Measurements from ENCODE around the gene APBA2. TPM values are rescaled to one million over a fixed set of nuclear protein-coding genes. Genes with fewer than 3 reads are reported as not detected.
"Not testable (repeated sequence)": the region's sequence is repeated elsewhere in the genome, so short reads cannot be mapped to it uniquely, and the experiment has no call there.

APBA2 gene
- total RNA-seq, 4 donors from 2014 or later, result 1.6 to 8.2 (median 2.5) TPM

DNA sequence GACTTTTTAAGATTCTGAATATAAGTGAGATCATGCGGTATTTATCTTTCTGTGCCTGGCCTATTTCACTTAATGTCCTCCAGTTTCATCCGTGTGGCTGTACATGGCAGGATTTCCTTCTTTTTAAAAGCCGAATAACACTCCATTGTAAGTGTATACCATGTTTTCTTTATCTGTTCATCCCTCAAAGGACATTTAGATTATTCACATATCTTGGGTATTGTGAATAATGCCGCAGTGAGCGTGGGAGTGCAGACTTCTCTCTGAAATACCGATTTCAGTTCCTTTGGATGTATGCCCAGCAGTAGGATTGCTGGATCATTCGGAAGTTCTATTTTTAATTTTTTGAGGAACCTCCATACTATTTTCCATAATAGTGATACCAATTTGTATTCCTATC lies 136.1 kb downstream of the APBA2 start:
- 71 to 87% methylated on average over 6 to 7 of the region's 7 CpGs for WGBS, 2 donors (ENCODE audit: low coverage in 1 of 2)
- no peak for DNase-seq
- TF ChIP-seq POLR2AphosphoS5 (IDR thresholded peaks at IDR 0.05), result no peak
- no peak for TF ChIP-seq EP300 (IDR thresholded peaks at IDR 0.05; ENCODE audit: low read depth)
- TF ChIP-seq, protein P1, sequence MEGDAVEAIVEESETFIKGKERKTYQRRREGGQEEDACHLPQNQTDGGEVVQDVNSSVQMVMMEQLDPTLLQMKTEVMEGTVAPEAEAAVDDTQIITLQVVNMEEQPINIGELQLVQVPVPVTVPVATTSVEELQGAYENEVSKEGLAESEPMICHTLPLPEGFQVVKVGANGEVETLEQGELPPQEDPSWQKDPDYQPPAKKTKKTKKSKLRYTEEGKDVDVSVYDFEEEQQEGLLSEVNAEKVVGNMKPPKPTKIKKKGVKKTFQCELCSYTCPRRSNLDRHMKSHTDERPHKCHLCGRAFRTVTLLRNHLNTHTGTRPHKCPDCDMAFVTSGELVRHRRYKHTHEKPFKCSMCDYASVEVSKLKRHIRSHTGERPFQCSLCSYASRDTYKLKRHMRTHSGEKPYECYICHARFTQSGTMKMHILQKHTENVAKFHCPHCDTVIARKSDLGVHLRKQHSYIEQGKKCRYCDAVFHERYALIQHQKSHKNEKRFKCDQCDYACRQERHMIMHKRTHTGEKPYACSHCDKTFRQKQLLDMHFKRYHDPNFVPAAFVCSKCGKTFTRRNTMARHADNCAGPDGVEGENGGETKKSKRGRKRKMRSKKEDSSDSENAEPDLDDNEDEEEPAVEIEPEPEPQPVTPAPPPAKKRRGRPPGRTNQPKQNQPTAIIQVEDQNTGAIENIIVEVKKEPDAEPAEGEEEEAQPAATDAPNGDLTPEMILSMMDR (IDR thresholded peaks at IDR 0.05), result no peak
- TF ChIP-seq POLR2A (IDR thresholded peaks at IDR 0.05), result no peak

GRCh38 chr15:29024662-29025061 lies 138.9 kb downstream of the APBA2 start:
- TF ChIP-seq POLR2A (IDR thresholded peaks at IDR 0.05) (no peak), EP300 (IDR thresholded peaks at IDR 0.05; ENCODE audit: low read depth) (no peak), POLR2AphosphoS5 (IDR thresholded peaks at IDR 0.05) (no peak)
- TF ChIP-seq, protein P1 (IDR thresholded peaks at IDR 0.05), result no peak
- in situ Hi-C loops (cut with MboI; ENCODE audit: low pct_ligation_motif_present in 1 of 4, low pct_unique_long_range_greater_than_20kb in 1 of 4, low sequenced_read_pairs in 3 of 4) (no loop called here), intact Hi-C loops (cut with DNase I; ENCODE audit: low total_unique reads) (no loop called here)
- Histone ChIP-seq H3K27ac (no peak overlapping the region), H3K4me1 (no peaks in the 10 kb centered on the region), H3K36me3 (no peaks in the 10 kb centered on the region), H3K27me3 (no peaks in the 10 kb centered on the region), H3K9me3 (no peaks in the 10 kb centered on the region), H3K4me3 (no peak overlapping the region)
- WGBS, 2 donors (ENCODE audit: low coverage in 1 of 2), result 53 to 56% methylated on average over 3 to 5 of the region's 5 CpGs
- no peak for DNase-seq

More for the DNA sequence above, 136.1 kb downstream of the APBA2 start:
- in situ Hi-C loops (cut with MboI; ENCODE audit: low pct_ligation_motif_present in 1 of 4, low pct_unique_long_range_greater_than_20kb in 1 of 4, low sequenced_read_pairs in 3 of 4) (no loop called here), intact Hi-C loops (cut with DNase I; ENCODE audit: low total_unique reads) (no loop called here)
- no peak overlapping the region for H3K4me3 ChIP-seq
- no peak overlapping the region for H3K27ac ChIP-seq
- H3K9me3 ChIP-seq, result no peaks in the 10 kb centered on the region
- no peaks in the 10 kb centered on the region for H3K36me3 ChIP-seq
- no peaks in the 10 kb centered on the region for H3K27me3 ChIP-seq
- H3K4me1 ChIP-seq, result no peaks in the 10 kb centered on the region

DNA sequence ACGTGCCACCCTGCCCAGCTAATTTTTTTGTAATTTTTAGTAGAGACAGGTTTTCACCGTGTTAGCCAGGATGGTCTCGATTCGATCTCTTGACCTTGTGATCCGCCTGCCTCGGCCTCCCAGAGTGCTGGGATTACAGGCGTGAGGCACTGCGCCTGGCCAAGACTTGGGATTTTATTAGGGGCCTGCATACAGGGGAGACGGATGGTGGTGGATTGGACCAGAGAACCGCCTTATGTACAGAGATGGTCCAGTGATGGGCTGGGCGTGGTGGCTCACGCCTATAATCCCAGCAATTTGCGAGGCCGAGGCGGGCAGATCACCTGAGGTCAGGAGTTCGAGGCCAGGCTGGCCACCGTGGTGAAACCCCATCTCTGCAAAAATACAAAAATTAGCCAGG lies 139.6 kb downstream of the APBA2 start:
- WGBS, 2 donors (ENCODE audit: low coverage in 1 of 2), result 83 to 90% methylated on average over 1 to 17 of the region's 17 CpGs
- H3K27ac ChIP-seq; H3K4me1 ChIP-seq; H3K9me3 ChIP-seq; H3K4me3 ChIP-seq; intact Hi-C loops (cut with DNase I; ENCODE audit: low total_unique reads); in situ Hi-C loops (cut with MboI; ENCODE audit: low pct_ligation_motif_present in 1 of 4, low pct_unique_long_range_greater_than_20kb in 1 of 4, low sequenced_read_pairs in 3 of 4); H3K27me3 ChIP-seq; DNase-seq; H3K36me3 ChIP-seq: not testable (repeated sequence)

DNA sequence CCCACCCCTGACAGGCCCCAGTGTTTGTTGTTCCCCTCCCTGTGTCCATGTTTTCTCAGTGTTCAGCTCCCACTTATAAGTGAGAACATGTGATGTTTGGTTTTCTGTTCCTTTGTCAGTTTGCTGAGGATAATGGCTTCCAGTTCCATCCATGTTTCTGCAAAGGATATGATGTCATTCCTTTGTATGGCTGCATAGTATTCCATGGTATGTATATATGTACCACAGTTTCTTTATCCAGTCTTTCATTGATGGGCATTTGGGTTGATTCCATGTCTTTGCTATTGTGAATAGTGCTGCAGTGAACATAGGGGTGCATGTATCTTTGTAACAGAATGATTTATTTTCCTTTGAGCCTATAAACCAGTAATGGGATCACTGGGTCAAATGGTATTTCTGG lies 142.4 kb downstream of the APBA2 start:
- H3K27me3 ChIP-seq; H3K36me3 ChIP-seq; in situ Hi-C loops (cut with MboI; ENCODE audit: low pct_ligation_motif_present in 1 of 4, low pct_unique_long_range_greater_than_20kb in 1 of 4, low sequenced_read_pairs in 3 of 4); DNase-seq; H3K4me3 ChIP-seq; H3K27ac ChIP-seq; intact Hi-C loops (cut with DNase I; ENCODE audit: low total_unique reads); H3K4me1 ChIP-seq; H3K9me3 ChIP-seq: not testable (repeated sequence)

DNA sequence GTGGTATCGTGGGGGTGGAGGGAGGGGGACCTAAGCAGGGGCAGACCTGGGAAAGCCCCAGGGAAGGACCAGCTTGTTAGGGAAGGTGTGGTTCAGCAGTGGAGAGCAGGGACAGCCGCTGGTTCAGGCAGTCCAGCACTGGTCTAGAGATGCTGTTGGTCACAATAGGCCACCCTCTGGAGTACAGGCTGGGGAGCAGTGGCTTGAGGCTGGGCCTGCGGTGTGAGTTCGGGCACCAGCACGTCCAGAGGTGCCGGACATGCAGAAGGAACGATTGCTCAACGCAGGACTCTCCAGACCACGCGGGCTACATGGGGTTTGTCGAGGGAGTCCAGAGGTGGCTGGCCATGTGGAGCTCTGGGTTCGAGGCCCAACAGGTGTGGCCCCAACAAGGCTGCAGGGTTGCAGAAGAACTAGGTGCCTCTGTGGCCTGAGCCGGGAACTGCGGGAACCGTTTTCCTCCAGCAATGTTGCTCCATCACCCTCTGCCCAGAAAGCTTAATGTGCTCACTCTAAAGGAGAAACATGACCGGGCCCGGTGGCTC lies 143.9 kb downstream of the APBA2 start:
- DNase-seq, result no peak
- no peak overlapping the region for H3K4me3 ChIP-seq
- no peaks in the 10 kb centered on the region for H3K4me1 ChIP-seq
- TF ChIP-seq POLR2AphosphoS5 (IDR thresholded peaks at IDR 0.05) (no peak), POLR2A (IDR thresholded peaks at IDR 0.05) (no peak), EP300 (IDR thresholded peaks at IDR 0.05; ENCODE audit: low read depth) (no peak)
- TF ChIP-seq, protein P1 (IDR thresholded peaks at IDR 0.05), result no peak
- 93 to 100% methylated on average over 1 to 16 of the region's 17 CpGs for WGBS, 2 donors (ENCODE audit: low coverage in 1 of 2)
- H3K27ac ChIP-seq, result no peak overlapping the region
- no peaks in the 10 kb centered on the region for H3K36me3 ChIP-seq
- no peaks in the 10 kb centered on the region for H3K27me3 ChIP-seq
- H3K9me3 ChIP-seq, result no peaks in the 10 kb centered on the region
- in situ Hi-C loops (cut with MboI; ENCODE audit: low pct_ligation_motif_present in 1 of 4, low pct_unique_long_range_greater_than_20kb in 1 of 4, low sequenced_read_pairs in 3 of 4), result no loop called here
- intact Hi-C loops (cut with DNase I; ENCODE audit: low total_unique reads), result no loop called here

Measured in transverse colon (tissue), 4 donors.